Measurements from ENCODE around the gene REEP6.

GRCh38 chr19:1466018-1466460, 24.9 kb upstream of the REEP6 start:
- no peak for TF ChIP-seq POLR2A (IDR thresholded peaks at IDR 0.05)
- no peak for TF ChIP-seq CTCF (IDR thresholded peaks at IDR 0.05)
